Sciatic nerve (tissue), 2 donors: ENCODE data around the gene COL8A1. TPM values are rescaled to one million over a fixed set of nuclear protein-coding genes. Genes with fewer than 3 reads are reported as not detected.
"Not testable (repeated sequence)": the region's sequence is repeated elsewhere in the genome, so short reads cannot be mapped to it uniquely, and the experiment has no call there.

Experiments
- ATAC-seq: fragments of 200-7000 bp; cut with Tn5 transposase; one replicate; pipeline ENCODE4 v1.9.1; 2020; ENCODE audit warnings: mild to moderate bottlenecking, moderate library complexity
- DNase-seq: peaks from one replicate; pipeline ENCODE4 v3.0.0-alpha.2; 2020; ENCODE audit warnings: low spot score
- intact Hi-C: fragments of 100-400 bp; cut with DNase I; formaldehyde crosslinking; loops from one replicate; pipeline ENCODE4 v1.14.2; 2022
- total RNA-seq: library from RNA; stranded (reverse); fragmentation: NEBNext Ultra II Directional; extraction: Animal tissue kit (Norgen Biotek cat#: 25700); gene quantifications from one replicate; pipeline ENCODE4 v1.2.1, GENCODE V29; 2021
- donor health status: DM: no; HTN: no; CAD: no.
- donor health status: DM: no; HTN: no; CAD: no.

COL8A1 gene
- total RNA-seq, 1 donor from 2014 or later = 114 TPM

- ATAC-seq, DNase-seq, intact Hi-C loops: not testable (repeated sequence)
Observed at GRCh38 chr3:99740371-99740770, 102.0 kb downstream of the COL8A1 start.

- ATAC-seq (peak; percentile 93), DNase-seq (no peak)
- intact Hi-C loops = no loop called here
Observed at GRCh38 chr3:99741588-99741987, 103.2 kb downstream of the COL8A1 start.

DNA sequence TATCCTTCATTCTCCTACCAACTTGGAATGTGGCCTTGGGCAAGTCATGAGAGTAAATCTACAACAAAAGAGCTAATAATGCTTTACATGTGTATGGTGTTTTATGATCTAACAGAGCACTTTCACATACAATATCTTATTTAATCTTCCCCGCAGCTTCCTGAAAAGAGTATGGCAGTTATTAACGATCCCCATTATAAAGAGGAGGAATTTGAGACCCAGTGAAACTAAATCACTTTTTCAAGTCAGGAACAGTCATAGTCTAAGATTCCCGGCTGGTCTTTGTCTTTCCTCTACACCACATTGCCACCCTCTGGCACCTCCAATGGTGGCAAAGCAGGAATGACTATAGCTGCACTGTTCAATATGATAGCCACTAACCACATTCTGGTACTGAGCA, 109.5 kb downstream of the COL8A1 start:
- DNase-seq = no peak
- ATAC-seq = peak; percentile 87
- intact Hi-C loops = no loop called here

- intact Hi-C loops = no loop called here
- no peak for DNase-seq
- ATAC-seq = no peak
Observed at GRCh38 chr3:99751649-99752048, 113.3 kb downstream of the COL8A1 start.

GRCh38 chr3:99753268-99753975, 115.0 kb downstream of the COL8A1 start:
- DNase-seq (no peak), ATAC-seq (peak; percentile 87)
- intact Hi-C loops = no loop called here

DNA sequence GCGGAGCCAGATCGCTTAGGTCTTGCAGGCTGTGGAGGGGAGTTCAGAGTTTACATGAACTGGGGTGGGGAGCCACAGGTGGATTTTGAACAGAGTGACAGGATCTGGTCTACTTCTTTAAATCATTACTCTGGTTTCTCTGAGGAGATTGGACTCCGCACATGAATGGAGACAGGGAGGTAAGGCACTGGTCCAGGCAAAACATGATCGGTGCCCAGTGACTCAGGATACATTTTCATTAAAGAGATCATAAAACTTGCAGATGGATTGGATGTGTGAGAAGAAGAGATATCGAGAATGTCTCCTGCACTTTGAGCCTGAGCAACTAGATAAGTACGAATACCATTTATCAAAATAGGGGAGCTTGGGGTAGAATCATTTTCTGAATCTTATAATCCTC, 117.4 kb downstream of the COL8A1 start:
- DNase-seq (no peak), ATAC-seq (peak; percentile 30)
- intact Hi-C loops = no loop called here

DNA sequence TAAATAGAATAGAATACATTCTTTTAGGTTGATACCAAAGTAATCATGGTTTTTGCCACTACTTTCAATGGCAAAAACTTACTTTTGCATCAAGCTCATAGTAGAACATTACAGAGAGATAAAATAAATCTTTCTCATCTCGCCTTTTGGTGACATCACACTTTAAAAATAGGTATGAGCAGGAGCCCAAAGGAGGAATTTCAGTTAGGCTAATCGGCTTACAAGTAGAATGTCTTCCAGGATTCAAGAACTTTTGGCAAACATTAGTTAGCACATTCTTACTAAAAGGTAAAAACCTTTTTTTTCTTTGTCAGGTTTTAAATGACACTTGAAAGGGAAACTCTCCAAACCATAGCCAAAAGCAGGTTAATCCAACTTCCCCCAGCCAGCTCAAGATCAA, 119.6 kb downstream of the COL8A1 start:
- intact Hi-C loops = no loop called here

DNA sequence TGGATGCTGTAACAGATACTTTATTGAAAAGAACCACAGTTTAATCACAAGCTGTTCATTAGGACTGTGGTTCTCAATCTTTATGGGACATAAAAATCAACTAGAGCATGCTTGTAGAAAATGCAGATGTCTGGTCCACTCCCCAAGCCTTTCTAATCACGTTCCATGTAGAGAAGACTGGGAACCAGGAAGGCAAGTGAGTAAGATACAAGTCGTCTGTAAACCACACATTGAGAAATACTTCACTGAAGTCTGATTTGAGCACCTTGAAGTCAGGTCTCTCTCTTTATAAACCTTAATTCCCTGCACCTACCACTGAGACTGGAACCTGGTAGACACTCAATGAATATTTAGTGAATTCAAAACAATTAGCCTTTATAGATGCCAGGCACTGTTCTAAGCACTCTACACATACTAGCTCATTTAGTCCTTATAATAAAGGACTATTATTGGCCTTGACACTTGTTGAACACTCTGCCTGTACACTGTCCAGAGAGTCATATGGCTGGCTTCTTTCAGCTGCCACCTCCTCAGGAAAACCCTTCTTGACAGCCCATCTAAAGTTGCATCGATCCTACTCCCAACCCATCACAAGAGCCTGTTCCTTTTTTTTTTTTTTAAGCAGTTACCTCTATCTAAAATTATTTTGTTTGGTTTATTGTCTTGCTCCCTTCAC, 120.2 kb downstream of the COL8A1 start:
- DNase-seq (no peak), ATAC-seq (no peak)
- intact Hi-C loops = no loop called here

More for the DNA sequence above, 119.6 kb downstream of the COL8A1 start:
- DNase-seq (no peak), ATAC-seq (no peak)

DNA sequence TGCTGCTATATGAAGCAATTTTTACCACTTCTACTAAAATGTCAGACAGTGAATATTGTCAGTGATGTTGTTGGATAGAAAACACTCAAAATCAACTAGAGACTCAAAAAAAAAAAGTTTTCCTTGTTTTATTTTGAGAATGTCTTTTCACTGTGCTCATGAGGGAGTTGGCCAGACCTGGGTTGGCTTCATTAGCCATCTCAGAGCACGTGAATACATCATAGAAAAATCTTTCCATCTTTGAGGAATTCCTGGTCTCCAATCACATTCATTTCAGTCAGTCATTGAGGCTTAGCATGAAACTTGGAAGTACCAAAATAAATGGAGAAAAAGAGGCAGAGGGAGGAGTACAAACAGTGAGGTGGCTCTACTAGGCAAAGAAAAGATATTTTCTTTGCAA, 121.6 kb downstream of the COL8A1 start:
- ATAC-seq (no peak), DNase-seq (no peak)
- intact Hi-C loops = no loop called here

- intact Hi-C loops = no loop called here
- ATAC-seq (no peak), DNase-seq (no peak)
Observed at GRCh38 chr3:99760629-99761028, 122.2 kb downstream of the COL8A1 start.

GRCh38 chr3:99761415-99762165, 123.2 kb downstream of the COL8A1 start:
- DNase-seq (no peak), ATAC-seq (no peak)
- intact Hi-C loops = no loop called here

- DNase-seq (no peak), ATAC-seq (no peak)
- intact Hi-C loops = no loop called here
Observed at GRCh38 chr3:99762901-99763300, 124.5 kb downstream of the COL8A1 start.

GRCh38 chr3:99764377-99764776, 126.0 kb downstream of the COL8A1 start:
- no peak for ATAC-seq
- no peak for DNase-seq
- intact Hi-C loops = no loop called here

DNA sequence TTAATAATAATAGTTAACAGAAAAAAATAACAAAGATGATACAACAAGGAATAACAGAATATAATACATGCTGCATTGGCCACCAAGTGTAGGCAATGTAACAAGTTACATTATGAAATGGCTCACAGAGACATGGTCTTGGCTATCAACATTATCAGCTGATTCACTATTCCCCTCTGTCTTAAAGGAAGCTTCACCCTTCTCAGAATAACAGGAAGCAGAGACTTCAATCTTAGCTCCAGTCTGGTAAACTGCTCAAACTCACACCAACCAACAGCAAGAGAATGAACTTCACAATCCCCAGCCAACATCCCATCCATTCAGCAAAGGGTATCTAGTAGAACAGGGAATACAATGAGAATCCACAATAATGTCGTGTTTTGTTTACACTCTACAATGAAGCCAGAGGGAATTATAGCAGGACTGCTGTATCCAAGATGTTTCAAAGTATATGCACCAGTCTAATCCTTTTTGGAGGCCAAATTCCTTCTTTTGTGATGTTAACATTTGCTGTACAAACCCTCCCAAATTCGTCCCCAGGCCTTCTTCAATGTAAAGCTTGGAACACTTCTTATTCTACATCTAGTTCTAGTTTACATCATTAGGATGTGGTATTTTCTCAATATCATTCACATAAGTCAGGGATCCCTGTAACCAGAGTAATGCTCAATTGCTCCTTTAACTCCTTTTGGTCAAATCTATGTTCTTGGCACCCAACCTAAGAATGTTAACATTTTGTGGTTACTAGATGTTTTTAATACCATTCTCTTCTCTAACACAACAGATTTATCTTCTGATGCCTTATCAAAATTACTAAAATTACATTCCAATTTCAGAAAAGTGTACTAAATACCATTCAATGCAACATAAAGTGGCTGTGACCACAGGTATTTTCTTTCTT, 126.9 kb downstream of the COL8A1 start:
- ATAC-seq (no peak), DNase-seq (no peak)
- intact Hi-C loops = no loop called here

DNA sequence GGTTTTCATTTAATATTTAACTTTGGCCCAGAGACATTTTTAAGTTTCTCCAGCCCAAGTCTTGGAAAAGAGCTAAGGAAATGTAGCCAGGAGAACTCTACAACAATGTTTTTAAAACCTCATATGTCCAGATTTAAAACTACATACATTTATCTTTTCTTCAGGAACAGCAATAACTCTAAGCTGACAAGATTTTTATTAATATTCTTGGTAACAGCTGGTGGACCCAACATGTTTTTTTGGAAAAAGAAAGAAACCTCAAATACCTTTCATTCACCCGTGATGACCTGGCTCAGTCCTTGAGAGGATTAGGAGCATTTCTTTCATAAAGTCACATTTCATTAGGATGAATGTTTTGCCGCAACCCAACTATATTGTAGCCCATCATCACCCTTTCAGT, 128.9 kb downstream of the COL8A1 start:
- intact Hi-C loops = no loop called here
- ATAC-seq = no peak

GRCh38 chr3:99768126-99768525, 129.7 kb downstream of the COL8A1 start:
- no peak for DNase-seq
- intact Hi-C loops = no loop called here
- no peak for ATAC-seq

More for the DNA sequence above, 128.9 kb downstream of the COL8A1 start:
- no peak for DNase-seq

DNA sequence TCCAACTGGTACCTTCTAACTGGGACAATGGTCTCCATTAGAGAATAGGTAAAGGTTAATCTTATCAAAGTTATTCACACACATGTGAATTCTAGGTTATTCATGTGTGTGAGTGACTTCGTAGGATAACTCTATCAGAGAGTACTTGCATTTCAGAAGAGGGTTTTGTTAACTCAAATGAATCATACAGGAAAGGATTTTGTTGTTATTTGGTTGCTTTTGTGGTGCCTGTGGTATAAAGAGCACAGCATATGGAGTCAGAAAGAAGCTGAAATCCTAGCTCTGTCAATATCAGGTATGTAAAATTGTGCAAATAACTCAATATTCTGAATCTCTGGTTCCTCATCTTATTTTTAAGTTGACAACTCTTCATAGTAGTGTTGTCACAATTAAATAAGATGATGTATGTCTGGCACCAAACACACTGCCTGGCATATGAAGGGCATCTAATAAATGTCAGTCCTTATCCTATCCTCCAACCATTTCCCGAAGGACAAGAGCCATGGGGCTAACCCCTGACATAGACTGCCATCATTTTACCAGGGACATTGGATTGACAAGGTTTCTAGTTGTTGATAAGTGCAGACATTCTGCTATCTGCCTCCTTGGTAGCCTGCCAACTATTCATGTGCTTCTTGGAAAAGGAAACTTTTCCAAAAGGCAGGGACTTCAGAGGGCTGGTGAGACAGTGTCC, 130.6 kb downstream of the COL8A1 start:
- DNase-seq = no peak
- ATAC-seq = no peak
- intact Hi-C loops = no loop called here

DNA sequence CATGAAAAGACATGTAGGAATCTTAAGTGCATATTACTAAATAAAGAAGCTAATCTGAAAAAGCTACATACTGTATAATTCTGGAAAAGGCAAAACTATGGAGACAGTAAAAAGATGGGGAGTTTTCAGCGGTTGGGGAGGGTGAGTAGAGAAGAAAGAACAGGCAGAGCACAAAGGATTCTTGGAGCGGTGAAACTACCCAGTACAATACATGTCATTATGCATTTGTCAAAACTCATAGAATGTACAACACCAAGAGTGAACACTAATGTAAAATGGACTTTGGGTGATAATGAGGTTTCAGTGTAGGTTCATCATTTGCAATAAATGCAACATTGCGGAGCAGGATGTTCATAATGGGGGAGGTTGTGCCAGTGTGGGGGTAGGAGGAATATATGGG, 133.8 kb downstream of the COL8A1 start:
- no peak for ATAC-seq
- intact Hi-C loops = no loop called here
- DNase-seq = no peak

- intact Hi-C loops = no loop called here
- DNase-seq (no peak), ATAC-seq (no peak)
Observed at GRCh38 chr3:99772671-99773070, 134.3 kb downstream of the COL8A1 start.
